ENCODE measurements around the gene CSNK2B.
A peak's percentile ranks its signal among the peaks of the same experiment; 100 is the strongest.
"Not testable (repeated sequence)": the region's sequence is repeated elsewhere in the genome, so short reads cannot be mapped to it uniquely, and the experiment has no call there.

Gene CSNK2B

DNA sequence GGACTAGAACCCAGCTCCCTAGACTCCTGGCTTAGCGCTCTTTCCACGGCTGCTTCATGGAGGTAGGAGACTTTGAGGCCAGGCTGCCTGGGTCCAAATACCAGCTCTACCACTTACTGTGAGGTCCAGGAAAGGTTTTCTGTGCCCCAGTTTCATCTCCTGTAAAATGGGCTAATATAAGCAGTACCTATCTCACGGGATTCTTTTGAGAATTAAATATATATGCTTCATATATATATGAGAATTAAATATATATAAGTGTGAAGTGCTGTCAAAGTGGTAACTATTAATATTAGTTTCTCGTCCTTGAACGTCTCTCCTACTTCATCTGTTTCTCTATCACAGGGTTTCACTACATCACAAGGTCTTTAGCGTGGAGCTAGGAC, 25.2 kb downstream of the CSNK2B start:
- no peak for DNase-seq

DNA sequence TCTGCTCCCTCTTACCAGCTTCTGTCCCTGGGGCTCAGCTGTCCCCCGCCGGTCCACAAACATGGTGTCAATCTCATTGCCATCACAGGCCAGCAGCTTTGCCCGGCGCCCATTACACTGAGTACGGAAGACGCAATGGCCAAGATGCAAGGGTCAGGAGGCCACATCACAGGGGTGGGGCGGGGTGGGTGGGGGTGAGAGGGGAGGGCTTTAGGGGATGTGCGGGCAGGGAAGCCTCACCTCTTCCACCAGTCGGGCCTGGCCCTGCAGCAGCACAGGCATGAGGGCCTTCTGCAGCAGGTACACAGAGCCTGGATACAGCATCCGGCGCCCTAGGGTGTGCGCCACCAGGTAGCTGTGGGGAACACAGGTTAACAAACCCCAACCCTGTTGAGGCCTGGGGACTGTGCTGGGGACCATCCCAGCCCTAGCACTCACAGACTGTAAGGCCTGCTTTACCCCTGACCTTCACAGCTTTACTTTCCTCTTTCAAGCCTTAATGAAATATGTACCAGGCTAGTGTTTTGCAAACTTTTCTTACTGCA, 25.8 kb downstream of the CSNK2B start:
- no peak for DNase-seq

DNA sequence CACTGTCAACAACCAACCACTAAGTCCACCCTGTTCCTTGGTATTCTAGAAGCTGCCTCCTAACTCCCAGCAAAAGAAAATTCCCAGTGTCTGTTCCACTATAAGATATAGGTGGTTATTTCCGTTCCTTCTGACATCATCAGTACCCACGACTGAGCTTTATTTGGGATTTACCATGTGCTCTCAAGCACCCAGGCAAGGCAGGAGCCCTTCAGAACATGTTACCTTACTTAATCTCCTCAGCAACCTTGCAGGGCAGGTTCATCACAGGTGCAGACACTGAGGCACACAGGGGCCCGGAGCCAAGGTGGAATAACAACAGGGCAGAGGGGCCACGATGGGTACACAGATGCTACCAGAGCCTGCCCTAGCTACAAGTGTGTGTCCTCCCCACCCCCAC, 26.5 kb downstream of the CSNK2B start:
- no peak for DNase-seq

DNA sequence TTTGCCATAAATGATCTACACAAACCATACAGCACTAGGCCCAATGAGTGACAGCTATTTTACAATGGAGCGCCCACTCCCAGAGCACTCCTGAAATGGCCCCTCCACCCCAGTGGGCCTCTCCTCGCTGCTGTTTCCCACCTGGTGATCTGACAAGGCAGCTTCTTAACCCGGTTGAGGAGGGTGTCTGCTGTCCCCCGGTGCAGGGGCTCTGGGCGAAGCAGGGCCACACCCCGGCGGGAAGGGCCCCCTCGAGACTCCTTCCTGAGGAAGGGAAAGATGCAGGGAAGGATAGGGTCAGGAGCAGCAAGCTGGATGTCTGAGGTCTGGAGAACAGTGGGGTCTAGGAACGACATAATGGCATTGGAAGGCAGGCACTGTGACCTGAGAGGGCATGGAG, 27.0 kb downstream of the CSNK2B start:
- no peak for DNase-seq

DNA sequence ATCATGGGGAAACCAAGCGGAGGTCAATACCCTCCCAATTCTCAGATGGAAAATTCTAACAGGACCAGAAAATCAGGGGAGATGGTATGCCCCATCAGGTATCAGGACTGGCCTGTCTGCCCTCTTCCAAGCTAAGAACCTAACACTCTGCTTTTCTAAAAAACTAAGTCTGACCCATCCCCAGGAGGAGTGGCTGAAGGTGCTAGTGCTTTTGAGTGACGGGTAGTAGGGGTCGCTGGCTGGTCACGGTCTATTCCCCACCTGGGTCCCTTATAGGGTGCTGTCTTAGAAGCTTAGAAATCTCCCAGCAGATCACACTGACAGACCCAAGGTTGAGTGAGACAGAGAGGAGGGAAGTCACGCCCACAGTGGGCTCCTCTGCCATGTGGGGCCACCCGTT, 27.7 kb downstream of the CSNK2B start:
- DNase-seq = no peak

DNA sequence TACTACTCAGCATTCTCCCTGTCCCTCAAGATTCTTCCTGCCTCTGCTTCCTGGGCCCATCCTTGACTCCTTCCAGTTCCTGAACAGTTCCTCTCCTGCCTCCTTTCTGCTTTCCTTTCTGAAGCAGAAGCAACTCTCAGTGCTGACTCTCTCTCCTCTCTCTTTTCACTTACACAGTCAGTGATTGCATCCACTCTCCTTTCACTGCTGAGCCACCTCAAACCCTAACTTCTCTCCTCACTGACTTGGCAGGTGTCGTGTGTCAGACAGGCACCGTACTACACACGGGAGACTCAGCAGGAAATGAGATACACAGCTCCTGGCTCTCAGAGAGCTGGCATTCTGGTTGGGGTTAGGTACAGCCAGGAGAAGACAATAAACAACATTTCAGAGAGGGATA, 31.7 kb downstream of the CSNK2B start:
- no peak for DNase-seq

DNA sequence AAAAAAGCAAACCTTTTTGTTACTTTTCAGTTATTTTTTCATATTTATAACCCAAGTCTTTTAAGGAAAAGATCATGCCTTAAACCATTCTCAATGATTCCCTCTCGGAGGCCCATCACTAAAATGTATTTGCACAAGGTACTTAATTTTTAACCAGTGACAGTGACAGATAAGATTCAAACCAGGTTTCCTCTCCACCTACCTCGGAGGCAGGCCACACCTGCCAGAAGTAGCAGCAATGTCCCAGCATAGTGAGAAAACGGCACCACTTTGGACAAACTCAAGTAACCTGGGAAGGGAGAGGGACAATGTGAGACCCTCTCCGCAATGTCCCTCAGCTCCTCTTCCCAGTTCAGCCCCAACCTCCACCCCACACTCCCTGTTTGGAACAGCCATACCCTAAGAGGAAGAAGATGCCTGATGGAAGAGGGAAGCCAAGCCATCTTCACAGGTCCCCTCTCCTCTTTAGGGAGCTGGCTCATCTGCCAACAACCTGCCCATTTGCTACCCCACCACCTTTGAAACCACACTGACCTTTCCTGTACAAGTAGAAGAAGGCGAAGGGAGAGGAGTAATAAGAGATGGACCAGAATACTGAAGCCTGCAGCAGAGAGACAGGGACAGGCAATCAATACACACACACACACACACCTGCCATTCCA, 35.0 kb downstream of the CSNK2B start:
- DNase-seq = no peak

DNA sequence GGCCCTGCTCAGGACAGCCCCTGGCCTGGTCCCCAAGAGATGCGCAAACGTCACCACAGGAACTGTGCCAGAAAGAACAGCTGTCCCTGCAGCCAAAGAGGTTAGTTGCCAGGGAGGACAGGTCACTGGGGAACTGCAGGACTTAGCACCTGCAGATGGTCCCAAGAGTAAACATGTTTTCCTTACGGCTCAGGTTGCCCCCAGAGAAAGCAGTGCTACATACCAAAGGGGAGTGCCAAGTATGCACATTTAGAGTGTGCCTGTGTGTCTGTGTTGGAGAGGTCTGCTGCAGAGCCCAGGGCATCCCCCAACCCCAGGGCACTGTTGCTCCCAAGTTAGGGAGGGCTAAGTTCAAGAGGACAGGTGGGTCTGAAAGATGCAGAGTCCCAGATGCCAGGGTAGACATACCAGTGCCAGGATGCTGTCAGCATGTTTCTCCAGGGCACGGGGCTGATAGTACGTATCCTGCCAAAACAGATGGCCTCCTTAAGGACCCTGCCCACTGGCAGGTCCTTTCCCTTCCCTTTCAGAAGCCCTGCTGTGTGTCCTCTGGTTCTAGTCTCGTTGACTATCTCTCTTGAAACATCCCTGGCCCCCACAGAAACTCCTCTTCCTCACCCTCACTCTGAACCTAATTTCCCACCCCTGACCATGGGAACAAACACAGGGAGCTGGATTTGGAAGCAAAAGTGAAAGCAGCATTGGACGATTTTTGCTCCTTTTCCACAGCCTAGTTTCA, 36.0 kb downstream of the CSNK2B start:
- DNase-seq = no peak

DNA sequence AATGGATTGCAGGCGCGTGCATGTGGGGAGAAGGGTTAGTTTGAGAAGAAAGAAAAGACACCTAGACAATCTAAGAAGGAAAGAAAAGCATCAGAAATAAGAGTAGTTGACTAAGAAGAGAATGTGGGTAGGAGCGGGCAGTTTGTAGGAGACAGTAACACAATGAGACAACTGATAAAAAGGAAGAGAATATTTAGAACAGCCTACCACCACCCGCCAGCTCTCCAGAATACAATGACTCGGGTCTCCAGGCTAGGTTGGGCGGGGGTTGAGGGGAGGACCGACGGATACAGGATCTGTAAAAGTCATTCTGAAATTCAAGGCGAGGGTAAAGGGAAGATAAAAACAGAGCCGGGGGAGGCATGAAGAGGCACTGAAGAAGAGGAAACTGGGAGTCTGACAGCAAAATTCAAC, 36.5 kb downstream of the CSNK2B start:
- peak; percentile 48 for DNase-seq

DNA sequence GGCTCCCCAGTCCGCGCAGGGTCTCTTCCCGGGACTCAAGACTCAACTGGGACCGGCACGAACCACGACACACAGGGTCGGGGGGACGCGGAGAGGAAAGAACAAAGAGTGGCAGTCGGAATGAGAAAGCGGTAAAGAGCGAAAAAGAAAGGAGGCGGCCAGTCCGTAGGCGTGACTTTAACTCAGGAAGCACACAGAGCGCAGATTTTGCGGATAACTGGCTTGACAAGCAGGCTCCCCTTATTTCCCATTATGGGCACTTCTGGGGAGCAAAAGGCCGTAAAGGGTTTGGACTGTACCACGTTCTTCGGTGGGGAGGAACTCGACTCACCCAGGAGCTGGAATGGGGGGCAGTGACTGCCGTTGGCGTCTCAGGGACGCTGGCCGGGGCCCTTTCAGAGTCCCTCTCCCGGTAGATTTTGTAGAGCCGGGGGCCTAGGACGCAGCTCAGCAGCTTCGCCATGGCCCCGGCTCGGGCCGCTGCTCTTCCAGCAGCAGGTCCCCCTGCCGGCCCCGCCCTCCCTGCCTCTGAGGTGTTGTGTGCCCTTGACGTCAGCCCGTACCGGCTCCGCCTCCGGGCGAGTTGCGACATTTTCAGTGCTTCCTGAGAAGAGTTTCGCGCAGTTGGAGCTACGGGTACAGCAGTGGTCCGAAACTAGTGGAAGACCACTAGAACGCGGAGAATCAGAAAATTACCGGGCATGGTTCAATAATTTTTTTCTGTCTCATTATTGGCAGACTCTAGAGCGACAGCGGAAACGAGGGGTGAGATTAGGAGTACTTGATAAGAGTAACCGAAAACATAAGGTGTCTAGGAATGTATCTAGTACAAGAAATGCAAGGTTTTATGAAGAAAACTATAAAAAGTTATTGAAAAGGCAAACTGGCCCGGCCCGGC, 37.2 kb downstream of the CSNK2B start, which contains the start of gene ABHD16A:
ABHD16A (minus strand) TSS at position 506 of the 898 bp plus-strand sequence; CDS start at position 463, 43 bp downstream.
- peak; percentile 98 for DNase-seq

DNA sequence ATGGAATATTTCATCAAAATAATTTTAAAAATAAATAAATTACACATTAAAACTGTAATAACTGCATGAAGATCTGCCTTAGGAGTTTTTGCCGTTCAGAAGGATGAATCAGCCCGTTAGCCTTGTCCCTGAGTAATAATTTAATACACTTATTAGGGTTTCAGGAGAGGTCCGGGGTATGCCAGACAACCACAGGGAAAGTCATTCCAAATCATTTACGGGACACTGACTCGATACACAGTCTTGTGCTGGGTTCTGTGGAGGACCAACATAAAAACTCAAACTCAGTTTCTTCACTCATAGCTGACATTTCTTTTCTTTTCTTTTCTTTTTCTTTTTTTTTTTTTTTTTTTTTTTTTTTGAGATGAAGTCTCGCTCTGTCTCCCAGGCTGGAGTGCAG, 40.1 kb downstream of the CSNK2B start:
- DNase-seq = no peak

DNA sequence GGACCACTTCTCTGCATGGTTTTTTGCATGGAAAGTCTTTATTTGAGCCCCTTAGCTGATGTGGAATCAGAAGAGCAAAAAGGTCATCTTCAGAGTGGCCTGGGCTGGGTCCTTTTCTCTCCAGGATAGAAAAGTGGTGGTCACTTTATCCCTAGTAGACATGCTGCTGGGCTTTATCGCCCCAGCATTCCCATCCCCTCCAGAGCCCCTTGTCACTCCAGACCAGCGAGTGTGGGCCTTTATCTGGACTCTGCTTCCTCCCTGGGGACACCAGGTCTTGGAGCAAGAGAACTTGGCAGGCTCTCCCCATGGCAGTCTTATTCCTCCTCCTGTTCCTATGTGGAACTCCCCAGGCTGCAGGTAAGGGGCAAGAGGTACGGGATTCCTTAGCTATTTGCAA, 40.7 kb downstream of the CSNK2B start, which contains the start of gene LY6G6F:
LY6G6F (plus strand) TSS at position 268 of the 400 bp plus-strand sequence; CDS start at position 309, 41 bp downstream.
- DNase-seq = no peak

DNA sequence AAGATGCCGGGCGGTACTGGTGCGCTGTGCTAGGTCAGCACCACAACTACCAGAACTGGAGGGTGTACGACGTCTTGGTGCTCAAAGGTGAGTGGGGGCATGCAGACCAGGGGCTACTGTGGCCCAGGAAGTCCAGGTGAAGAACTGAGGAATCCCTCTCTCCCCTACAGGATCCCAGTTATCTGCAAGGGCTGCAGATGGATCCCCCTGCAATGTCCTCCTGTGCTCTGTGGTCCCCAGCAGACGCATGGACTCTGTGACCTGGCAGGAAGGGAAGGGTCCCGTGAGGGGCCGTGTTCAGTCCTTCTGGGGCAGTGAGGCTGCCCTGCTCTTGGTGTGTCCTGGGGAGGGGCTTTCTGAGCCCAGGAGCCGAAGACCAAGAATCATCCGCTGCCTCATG, 41.8 kb downstream of the CSNK2B start:
- no peak for DNase-seq

DNA sequence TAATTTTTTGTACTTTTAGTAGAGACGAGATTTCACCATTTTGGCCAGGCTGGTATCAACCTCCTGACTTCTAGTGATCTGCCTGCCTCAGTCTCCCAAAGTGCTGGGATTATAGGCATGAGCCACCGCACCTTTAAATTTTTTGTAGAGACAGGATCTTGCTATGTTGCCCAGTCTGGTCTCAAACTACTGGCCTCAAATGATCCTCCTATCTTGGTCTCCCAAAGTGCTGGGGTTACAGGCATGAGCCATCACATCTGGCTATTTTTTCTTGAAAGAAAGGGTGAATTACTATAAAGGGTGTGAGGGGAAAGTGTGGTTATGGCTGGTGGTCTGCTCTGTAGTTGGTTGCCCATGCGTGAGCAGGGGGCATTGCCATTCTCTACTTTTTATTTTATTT, 42.3 kb downstream of the CSNK2B start:
- no peak for DNase-seq

DNA sequence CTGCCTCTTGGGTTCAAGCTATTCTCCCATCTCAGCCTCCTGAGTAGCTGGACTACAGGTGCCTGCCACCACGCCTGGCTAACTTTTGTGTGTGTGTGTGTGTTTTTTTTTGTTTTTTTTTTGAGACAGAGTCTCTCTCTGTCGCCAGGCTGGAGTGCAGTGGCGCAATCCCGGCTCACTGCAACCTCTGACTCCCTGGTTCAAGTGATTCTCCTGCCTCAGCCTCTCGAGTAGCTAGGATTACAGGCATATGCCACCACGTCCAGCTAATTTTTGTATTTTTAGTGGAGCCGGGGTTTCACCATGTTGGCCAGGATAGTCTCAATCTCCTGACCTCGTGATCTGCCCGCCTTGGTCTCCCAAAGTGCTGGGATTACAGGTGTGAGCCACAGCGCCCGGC, 43.3 kb downstream of the CSNK2B start:
- DNase-seq = not testable (repeated sequence)

DNA sequence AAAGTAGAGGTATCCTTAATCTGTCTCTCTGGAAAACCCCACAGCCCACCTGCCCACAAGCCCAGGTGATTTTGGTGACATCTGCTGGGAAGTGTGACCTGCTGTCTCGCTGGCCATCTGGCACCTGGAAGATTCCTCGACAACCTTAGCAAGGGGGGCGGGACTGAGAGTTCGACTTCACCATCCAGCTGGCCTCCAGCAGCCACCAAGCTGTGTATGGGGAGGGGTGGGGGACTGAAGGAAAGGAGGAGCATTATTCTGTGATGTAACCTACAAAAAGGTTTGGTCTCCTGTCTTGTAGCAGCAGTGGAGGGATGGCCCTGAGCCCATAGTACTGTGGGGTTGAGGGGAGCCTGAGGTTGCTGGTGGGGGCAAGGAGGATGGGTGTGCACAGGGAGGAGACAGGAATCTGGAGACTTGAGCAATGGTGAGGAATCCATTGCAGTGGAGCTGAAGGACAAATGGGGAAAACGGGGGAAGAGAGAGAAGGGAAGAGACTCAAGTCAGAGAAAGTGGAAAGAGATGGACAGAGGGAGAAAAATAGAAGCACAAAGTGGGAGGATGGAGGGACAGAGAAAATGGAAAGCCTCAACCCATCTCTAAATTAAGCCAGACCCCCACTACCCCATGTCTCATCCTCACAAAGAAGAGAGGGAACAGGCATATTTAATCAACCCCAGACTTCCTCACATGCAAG, 44.8 kb downstream of the CSNK2B start:
- no peak for DNase-seq

DNA sequence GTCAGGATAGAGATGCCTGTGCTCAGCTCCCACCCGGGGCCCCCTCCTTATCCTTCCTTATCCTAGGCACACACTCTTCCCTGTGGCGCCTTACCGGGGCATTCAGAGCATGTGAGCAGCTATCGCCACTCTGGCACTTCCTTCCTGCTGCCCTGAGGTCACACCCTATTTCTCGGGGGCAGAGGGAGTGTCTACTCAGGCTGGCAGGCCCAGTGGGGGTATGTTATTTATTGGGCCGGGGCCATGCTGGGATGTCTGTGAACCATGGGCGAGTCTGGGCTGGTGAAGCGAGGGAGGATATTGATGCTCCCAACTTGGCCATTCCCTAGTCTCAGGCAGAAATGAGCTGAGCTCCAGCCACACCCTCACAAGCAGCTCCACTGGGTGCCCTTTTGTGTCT, 45.4 kb downstream of the CSNK2B start:
- no peak for DNase-seq

DNA sequence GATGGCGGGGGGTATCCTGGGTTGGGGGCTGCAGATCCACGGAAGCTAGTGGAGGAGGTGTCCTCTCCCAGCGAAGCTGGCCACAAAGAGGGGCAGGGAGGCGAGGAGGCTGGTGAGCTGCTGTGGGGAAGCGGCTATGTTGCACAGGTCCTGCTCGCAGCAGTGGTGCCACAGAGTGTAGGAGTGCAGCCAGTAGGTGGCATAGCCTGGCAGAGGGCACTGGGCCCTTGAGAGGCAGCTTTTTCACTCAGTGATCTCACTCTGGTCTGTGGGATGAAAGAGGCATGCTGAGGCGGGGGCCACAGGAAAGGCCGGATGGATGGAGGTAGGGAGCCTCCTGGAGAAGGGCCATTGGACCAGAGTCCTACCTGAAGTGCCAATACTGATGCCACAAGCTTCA, 46.4 kb downstream of the CSNK2B start:
- no peak for DNase-seq

DNA sequence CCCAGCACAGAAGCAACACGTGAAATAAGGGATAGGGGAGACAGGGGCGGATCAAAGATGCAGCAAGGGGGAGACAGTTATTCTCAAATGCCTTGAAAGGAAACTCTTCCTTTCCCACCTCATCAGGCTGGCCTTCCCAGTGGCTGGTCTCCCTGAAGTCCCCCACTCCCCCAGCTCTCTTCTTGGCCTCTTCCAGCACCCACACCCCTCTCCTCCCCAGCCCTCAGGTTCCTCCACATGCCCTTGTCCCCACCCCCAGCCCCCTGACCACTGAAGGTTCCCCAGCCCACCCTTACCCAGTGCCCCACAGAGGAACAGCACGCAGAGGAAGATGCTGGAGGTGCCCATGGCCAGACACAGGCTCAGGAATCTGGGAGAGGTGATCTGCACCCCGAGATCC, 47.6 kb downstream of the CSNK2B start:
- no peak for DNase-seq

DNA sequence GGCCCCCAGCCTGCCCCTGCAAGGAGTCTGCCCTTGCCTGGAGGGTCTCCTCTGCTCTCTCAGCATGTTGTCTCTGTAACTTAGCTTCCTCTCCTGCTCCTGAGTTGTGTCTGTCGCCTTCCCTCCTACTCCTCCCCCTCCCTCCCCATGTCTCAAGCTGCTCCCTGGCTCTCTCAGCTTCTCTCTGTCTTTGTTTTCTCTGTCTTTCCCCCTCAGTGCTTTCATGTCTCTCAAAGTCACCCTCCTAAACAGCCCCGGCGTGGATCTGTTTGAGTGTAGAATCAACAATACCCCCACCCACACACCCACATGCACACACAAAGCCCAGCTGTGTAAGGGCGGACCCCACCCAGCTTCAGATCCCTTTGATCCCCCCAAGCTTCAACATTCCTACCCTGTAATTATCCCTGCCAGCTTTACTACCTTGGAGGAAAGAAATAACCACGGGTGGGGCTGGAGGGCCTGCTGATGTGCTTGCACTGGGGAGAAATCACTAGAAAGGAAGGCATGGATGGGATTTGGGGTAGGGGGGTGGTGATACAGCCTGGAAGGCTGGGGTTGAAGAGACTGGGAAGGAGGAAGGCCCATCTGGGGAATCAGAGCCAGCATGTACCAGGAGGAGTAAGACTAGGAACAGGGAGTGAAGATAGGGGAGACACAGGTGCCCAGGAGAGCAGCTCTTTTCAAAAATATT, 48.3 kb downstream of the CSNK2B start:
- no peak for DNase-seq

DNA sequence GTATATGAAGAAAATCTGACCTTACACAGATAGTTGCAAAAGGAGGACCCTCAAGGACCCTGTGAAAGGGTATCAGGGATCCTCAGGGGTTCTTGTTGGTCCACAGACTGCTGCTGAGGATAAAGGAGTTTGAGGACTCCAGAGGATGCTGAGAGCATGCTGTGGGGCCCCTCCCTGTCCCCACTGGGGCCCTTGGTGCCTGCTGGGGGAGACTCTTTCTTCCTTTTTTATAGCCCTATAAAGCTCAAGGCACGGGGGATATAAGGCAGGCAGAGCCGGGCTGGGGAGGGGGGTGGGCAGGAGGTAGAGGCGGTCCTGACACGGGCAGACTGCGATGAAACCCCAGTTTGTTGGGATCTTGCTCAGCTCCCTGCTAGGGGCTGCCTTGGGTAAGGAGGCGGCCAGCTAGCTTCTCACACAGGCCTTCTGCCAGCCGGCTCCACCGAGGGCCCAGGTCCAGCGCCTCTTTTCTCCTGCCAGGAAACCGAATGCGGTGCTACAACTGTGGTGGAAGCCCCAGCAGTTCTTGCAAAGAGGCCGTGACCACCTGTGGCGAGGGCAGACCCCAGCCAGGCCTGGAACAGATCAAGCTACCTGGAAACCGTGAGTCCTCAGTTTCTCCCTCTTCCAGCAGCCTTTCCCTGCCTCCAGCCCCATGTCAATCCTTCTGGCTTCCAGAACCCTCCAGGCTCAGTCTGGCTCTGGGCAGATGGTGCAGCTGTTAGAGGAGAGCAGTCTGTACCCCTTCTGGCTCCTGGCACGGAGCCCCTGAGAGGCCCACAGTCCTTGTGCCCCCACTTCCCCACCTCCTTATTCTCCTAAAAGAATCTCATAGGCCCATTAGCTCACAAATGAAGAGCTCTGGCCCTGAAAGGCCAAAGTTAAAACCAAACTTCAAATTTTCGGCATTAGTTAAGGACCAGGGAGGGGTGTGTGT, 49.4 kb downstream of the CSNK2B start, which contains the start of gene LY6G6D:
LY6G6D (plus strand) TSS at position 327 of the 937 bp plus-strand sequence; CDS start at position 335, 8 bp downstream.
- DNase-seq = no peak
